Stimulated activated CD4-positive, alpha-beta T cell treated with anti-CD3 and anti-CD28 coated beads, Interleukin-1b, Interleukin-23, amount 100 ng/mL, for 1 hour (primary cell): Measurements from ENCODE around the gene BMP6.
"Not testable (repeated sequence)": the region's sequence is repeated elsewhere in the genome, so short reads cannot be mapped to it uniquely, and the experiment has no call there.

ENCODE experiments used
- DNase-seq, 2 donors: peaks; one replicate each; pipeline ENCODE4 v3.0.0-alpha.2; 2020; ENCODE audit warnings: low read depth in 2 of 2

Gene BMP6

DNA sequence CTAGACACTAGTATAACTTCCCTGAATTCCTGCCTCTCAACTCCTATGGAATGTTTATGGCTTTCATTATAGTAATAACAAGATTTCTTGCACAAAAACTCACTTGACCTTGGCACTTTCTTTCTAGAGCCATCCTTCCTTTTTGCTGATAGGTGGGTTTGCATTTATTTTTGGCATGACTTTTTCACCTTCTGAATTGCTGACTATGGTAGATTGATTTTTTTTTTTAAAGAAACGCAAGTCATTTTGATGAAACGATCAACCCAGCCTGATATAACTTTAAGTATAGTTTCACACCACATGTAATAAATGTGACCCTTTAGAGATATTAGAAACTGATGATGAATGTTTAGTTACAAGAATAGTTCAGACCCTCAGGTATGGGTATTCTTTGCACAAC, 61.8 kb downstream of the BMP6 start:
- DNase-seq, result no peak

DNA sequence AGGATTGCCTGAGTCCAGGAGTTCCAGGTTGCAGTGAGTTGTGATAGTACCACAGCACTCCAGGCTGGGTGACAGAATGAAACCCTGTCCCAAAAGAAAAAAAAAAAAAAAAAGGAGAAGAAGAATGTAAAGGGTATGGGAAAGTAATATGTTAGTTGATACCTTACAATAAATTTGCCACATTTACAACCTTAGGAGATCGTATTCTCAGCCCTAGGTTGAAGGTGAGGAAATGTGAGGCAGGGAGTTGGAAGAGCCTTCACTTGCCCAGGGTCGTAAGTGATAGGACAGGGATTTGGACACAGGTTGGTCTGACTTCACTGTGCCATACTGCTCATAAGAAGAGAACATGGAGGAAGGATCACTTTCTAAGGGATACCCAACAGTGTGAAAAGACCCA, 68.6 kb downstream of the BMP6 start:
- DNase-seq, result no peak

DNA sequence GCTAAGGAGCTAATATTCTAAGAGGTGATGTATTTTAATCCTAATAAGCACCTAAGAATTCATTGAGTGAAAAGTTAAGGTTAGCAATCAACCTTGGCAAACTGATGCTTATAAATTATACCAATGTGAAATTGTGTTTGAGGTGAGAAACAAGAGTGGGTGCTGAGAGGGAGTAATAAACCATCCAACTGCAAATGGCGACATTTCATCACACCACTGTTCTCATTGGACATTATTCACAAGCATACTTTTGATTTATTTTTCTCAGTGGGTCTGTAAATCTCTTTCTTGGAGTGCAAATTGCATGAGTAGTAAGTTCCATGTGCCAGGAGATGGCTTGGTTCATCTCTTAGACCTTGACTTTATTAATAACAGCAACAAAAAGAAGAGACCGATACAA, 71.5 kb downstream of the BMP6 start:
- DNase-seq, result no peak

DNA sequence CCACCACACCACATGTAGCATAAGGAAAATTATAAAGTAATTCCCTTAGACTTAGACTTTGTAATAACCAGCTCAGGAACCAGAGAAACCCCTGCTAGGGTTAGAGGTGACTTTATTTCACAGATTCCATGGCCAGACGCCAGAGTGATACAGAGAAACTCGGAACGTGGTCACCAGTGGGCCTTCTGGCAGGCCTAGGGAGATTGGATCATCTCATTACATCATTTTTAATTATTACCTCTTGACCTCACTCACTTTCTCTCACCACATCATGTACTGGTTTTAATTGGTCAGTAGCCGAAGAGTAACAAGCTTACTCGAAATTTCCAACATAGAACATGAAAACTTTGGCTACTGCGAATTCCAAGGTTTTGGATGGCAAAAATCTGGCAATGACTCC, 72.9 kb downstream of the BMP6 start:
- DNase-seq, result no peak

DNA sequence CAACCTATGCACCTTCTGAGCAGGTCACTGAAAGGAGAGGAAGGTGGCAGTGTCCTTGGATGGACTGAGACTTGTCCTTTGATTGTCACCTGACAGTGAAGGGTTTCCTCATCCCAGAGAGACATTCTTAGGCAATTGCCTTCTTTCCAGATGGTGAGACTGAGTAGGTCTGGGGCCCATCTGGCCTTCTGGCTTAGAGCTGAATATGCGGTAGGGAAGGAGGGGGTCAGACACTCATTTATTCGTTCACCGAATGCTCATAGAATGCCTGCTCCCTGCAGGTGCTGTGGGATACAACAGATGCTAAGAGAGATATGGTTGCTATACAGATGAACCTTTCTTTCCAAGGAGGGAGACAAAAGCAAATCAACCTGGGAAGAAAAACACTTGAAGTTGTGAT, 76.8 kb downstream of the BMP6 start:
- no peak for DNase-seq

DNA sequence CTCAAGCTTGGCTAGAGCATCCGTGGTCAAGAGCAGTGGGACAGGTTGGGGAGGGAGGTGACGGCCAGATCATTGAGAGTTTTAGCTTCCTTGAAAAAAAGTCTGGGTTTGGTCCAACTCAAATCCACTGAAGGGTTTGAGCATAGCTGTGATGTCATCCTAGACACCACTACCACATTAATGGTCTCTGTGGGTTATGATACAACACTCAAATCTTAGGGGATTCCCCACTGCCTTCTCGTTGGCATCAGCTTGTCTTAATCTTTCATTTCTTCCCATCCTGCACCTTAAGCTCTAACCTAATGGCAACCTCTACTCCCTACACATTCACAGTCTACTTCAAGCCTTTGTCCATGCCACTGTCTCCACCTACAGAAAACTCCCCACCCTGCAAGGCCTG, 77.3 kb downstream of the BMP6 start:
- no peak for DNase-seq

DNA sequence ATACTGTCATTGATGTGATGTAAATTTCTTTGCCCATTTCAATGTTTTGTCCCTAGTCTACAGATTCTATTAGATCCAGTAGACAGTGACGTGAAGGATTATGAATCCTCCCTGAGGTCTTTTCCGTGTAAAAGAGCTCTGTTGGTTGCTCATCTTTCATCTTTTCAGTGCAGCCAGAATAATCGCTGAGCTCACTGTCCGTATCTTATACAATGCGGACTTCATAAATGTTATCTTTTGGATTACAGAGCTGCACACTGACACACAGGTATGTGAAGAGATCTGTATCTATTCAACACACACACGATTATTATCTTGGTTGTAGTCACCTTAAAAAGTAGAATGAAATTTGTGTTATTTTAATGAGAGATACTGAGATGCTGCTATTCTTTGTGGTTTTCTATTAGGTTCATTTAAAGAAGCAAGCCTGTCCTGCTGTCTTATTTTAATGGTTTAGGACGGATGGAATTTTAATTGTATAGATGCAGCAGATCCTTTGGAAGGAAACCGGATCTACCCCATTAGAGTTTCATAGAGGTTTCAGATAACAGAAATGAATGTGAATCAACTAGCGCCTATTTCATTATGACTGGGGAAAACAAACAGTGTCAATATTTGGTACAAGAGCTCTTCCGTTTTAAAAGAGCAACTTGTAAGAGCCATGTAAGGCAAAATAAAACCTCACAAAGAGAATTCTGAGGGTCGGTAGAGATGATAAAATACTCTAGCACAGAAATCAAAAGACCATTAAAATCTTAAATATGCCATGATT, 79.4 kb downstream of the BMP6 start:
- no peak for DNase-seq

DNA sequence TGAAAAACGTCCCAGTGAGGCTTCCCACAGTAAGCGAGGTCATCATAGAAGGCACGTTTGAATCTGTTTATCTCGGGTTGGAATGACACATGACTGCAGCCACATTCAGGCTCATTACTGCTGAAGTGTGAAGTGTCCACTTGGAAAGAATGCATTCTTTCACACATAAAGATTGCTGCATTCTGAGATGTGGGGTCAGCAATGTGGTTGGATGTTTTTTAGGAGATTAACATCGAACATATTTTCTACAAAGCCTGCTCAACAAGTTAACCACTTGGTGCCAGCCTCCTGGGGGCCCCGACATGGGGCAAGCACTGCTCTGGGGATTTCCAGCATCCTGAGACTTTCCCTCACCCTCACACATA, 79.9 kb downstream of the BMP6 start:
- DNase-seq, result no peak

DNA sequence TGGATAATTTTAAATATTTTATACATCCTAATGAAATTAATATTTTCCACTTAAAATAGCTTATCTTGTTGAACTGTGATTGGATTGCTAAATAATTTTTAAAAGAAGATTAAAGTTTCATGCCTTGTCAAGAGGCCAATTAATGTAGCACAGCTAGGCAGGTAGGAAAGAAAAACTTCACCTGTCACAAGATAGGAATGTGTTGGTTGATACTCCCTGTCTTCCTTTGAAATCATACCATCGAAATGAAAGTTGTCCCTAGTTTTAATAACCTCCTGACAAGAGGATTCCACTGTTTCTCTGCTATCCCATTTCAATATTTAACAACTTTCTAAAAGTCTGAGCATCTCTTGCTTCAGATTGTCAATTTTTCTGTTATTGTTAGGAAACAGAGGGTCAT, 80.8 kb downstream of the BMP6 start:
- no peak for DNase-seq

DNA sequence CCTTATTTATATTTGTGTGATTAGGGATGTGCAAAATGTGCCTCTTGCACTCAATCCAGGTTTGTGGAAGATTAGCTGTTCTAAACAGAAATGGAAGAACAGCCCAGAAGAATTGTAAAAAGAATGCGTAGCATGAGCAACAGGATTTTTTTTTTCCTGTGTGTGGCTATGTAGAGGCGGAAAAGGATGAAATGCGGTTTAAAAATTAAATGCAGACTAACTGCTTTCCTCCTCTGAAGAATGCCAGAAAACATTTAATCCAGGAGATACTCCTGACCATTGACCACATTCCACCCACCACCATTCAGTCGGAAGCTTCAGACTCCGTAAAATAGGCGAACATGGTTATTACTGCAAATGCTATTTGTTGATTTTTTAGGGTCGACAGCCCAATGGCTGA, 83.4 kb downstream of the BMP6 start:
- DNase-seq, result no peak

DNA sequence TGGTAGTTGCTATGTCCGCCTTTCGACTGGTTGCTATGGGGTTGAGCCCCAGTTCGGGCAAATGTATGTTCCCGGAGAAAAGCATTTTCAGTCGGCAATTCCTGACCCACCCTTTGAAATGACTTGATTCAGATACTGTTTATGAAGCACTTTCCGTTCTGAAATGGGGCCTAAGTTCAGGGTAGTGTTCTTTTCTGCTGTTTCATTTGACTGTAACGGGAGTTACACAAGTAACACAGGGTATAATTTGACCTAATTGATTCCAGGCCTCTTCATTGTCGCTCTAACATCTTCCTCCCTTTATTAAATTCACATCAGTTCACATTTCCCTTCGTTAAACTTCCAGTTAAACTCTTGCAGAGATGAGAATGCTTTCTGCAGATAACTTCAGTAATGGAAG, 85.5 kb downstream of the BMP6 start:
- no peak for DNase-seq

DNA sequence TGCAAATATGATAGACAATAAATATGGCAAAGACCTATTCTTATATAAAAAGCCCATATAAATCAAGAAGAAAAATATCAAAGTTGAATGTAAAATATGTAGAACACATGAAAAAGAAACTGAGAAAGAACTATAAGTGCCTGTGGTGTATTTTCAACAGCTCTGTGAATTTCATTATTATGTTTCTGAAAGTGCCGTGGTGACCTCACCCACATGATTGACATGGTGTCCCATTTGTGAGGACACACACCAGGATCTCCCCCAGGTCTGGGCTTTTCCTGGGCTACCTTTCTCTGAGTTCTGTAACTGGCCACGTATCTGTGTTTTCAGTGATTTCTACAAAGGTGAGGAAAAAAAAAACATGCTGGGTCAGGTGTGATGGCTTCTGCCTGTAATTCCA, 86.7 kb downstream of the BMP6 start:
- DNase-seq, result no peak

DNA sequence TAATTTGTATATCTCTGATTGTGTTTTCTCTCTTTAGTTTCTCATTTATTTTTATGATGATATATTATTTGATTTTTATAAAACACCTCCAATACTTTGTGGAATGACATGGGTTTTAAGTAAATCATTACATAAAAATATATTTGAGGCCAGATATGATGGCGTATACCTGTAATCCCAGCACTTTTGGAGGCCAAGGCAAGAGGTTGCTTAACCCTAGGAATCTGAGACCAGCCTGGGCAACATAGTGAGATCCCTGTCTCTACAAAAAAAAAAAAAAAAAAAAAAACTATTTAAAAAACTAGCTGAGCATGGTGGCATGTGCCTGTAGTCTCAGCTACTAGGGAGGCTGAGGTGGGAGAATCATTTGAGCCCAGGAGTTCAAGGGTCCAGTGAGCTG, 87.3 kb downstream of the BMP6 start:
- DNase-seq, result no peak

DNA sequence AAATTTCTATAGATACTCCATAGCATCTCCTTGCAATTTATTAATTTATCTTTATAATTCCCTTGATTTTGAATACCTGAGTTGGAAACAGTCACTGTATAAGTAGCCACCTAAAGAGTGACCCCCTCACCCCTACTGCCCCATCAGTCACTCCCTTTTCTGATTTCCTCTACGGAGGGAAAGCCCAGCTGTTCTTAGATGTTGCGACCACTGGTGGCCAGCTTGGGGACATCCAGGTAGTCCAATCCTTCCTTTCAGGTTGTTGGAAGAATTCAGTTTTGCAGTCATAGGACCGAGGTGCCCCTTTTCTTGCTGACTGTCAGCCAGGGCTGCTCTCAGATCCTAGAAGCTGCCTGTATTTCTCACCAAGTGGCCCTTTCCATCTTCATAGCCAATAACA, 87.8 kb downstream of the BMP6 start:
- no peak for DNase-seq

DNA sequence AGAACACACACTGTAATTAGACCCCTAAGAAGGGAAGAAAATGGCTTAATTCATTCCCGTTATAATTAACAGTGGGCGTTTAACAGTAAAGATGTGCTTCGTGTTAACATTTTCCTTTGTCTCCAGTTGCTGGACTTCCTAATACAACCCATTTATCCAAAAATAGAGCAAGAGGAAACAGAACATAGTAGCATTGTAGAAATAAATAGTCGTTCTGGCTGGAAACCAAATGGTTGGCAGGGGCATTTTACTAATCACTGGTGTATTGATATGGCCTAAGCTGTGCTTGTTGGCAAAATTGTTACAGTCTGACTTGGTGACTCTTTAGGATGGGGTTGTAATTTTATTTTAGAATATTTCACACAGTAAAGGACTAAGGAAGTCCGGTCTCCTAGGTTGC, 89.8 kb downstream of the BMP6 start:
- DNase-seq, result no peak

DNA sequence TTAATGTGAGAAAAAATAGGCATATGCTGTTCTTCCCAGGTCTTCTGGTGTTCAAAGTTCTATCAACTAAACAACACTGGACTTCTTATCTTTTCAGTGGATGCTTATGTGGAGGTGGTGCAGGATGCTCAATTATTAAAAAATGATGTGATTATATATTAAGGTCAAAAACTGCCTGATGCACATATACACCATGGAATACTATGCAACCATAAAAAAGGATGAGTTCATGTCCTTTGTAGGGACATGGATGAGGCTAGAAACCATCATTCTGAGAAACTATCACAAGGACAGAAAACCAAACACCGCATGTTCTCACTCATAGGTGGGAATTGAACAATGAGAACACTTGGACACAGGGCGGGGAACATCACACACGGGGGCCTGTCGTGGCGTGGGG, 91.3 kb downstream of the BMP6 start:
- DNase-seq, result not testable (repeated sequence)

DNA sequence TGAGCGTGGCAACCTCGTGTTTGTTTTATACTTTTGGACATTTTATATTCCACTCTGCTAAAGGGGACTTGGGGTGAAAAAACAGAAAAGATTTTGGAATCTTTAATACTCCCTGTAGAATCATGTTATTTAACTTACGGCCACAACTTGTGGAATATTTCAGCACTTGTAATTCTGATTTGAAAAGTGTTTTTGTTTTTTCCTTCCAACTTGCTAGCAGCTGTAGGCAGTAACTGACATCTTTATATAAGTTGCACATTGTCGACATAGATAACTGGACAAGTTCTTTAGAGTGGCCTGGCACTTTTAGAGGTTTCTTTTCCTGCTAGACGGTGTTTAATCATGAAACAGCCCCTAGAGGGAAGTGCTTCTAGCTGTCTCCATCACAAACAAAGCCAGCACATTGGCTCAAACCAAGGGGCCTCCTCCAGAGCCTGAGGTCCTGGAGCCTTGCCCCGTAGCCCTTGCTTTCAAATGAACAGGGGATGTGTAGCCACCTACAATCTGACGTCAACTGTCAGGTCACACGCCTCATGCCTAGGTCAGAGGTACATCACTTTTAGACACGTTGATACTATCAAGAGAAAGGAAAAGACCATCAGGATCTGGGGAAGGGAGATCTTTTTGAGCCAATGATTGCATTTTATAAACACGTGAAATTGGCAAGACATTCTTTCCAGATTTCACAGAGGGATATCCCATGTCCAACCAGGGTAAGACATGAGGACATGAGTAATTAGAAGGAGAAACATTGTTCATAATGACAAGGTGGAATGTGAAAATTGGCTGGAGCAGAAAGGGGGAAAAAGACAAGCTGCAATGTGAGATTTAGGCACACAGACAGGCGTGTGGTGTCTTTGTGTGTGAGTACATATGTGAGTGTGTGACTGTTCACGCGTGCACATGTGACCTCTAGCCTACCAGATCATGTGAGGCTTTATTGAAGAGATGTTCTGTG, 92.6 kb downstream of the BMP6 start:
- no peak for DNase-seq

DNA sequence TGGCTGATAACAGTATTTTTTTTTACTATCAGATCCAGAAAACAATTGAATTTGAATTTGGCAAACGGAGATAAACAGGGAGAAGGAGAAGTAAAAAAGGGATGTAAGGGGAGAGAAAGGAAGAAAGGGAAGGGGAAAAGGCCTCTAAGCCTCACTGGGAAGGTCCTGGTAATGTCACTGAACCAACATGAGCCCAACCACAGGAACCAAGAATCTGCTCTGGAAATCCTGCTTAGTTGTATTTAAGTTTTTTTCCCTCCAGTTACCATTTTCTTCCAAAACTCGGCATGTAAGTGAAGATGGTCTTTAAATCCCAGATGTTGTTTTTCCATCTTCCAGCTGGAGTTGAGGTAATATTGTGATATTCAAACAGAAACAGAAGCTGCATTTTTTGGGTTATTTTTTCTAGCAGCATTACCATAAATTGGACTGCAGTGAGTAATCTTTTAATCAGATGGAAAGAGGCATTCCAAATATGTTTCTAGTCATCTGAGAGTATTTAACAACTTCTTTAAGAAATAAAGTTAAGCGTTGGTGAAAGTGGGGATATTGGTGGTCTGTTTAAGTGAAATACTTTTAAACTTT, 93.6 kb downstream of the BMP6 start:
- no peak for DNase-seq

DNA sequence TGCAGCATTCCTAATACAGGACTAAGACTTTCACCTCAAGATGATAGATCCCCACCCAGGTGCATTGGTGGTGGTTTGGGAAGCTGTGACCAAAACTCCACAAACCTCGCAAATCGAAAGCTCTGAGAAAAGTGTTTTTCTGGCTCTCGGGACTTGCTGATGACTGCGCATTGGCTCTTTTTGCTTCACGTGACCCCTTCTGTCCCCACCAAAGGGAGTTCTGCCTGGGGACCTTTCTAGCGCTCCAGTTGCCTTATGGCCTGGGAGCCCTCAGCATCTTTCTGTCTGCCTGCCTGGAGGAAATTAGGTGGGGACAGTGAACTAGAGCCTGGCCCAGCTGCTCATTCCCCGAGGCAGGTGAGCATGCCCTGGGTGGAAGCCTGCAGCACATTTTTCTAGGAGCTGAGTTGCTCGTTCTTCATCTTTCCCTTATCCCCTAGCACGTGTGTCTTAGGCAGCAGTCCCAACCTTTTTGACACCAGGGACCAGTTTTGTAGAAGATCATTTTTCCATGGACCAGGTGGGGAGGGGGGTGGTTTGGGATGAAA, 94.5 kb downstream of the BMP6 start:
- no peak for DNase-seq

DNA sequence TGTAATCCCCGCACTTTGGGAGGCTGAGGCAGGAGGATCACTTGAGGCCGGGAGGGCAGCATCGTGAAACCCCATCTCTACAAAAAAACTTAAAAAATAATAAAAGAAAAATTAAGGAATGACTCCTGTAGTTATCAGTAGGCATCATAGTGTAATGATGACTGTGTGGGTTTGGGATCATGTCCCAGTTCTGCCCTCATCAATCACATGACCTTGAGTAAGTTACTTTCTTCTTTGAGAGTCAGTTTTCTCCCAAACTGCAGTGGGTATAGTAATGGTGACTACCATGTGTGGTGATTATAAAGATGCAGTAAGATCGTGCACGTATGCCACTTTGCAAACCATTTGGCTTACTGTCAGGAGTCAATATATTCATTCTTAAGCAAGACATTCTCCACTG, 95.5 kb downstream of the BMP6 start:
- DNase-seq, result no peak

DNA sequence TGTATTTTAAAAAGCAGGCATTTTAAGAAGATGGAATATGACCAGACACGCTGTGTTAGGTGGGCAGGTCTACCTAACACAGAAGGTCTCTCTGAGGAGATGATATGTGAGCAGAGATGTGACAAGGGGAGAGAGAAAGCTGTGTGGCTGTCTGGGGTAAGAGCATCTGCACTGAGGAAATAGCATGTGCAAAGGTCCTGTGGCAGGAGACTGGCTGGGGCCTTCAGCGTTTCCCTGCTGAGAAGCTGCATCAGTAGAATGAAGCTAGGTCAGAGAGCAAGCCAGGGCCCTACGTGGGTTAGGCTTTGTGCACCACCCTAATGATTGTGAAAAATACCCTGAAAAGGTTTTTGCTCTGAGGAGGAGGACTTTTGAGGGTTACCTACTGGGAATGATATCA, 97.7 kb downstream of the BMP6 start:
- no peak for DNase-seq

DNA sequence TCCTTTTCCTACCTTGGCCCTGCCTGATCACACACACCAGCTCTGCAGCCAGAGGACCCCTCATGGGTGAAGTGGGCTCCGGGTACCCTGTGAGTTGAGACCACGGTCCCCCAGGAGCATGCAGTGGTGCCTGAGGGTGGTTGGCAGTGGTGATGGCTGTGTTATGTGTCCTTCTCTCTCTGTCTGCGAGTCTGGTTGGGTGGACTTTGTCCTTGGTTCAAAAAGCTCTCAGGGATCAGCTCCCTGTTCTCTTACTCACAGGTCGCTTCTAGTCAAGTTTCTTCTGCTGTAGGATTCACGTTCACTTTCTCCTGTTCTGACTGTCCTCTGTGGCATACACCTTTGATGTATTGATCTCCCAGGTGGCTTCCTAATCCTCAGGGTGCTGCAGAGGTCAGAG, 100.1 kb downstream of the BMP6 start:
- DNase-seq, result no peak

DNA sequence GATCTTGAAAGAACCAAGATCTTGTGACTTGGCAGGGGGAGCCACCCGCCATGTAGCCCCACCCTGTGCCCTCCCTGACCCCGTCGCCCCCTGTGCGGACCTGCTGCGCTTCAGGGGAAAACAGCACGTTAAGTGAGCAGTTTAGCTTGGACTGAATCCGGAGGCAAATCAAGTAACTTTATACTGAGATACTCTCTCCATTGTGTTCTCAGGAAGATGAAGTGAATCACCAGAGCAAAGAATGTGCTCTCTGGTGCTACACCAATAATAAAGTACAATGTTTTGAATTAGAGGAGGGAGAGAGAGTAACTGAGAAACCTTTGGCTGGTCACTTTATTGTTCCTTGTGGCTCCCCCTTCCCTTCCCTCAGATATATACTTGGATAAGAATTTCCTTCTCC, 101.2 kb downstream of the BMP6 start:
- DNase-seq, result no peak
